ENCODE results near the gene DLL4.

Gene DLL4

GRCh38 chr15:40918146-40918798, 10.9 kb upstream of the DLL4 start:
- DNase-seq (ENCODE audit: extremely low read depth, low read depth), result no peak
- no peak for TF ChIP-seq CTCF (IDR thresholded peaks at IDR 0.05; ENCODE audit: low read depth, low read length, missing control alignments)
- H3K4me3 ChIP-seq (replicated peaks; ENCODE audit: low read depth, low read length), result no peak overlapping the region

GRCh38 chr15:40918799-40919392, 10.2 kb upstream of the DLL4 start:
- no peak for DNase-seq (ENCODE audit: extremely low read depth, low read depth)
- no peak overlapping the region for H3K4me3 ChIP-seq (replicated peaks; ENCODE audit: low read depth, low read length)
- no peak for TF ChIP-seq CTCF (IDR thresholded peaks at IDR 0.05; ENCODE audit: low read depth, low read length, missing control alignments)

GRCh38 chr15:40921949-40922607, 7.1 kb upstream of the DLL4 start:
- no peak for DNase-seq (ENCODE audit: extremely low read depth, low read depth)

GRCh38 chr15:40922608-40923005, 6.5 kb upstream of the DLL4 start:
- no peak for TF ChIP-seq CTCF (IDR thresholded peaks at IDR 0.05; ENCODE audit: low read depth, low read length, missing control alignments)
- no peak for DNase-seq (ENCODE audit: extremely low read depth, low read depth)

More at GRCh38 chr15:40921949-40922607, 7.1 kb upstream of the DLL4 start:
- no peak for TF ChIP-seq CTCF (IDR thresholded peaks at IDR 0.05; ENCODE audit: low read depth, low read length, missing control alignments)
- H3K4me3 ChIP-seq (replicated peaks; ENCODE audit: low read depth, low read length), result no peak overlapping the region

GRCh38 chr15:40923551-40923950, 5.6 kb upstream of the DLL4 start:
- no peak overlapping the region for H3K4me3 ChIP-seq (replicated peaks; ENCODE audit: low read depth, low read length)
- DNase-seq (ENCODE audit: extremely low read depth, low read depth), result no peak
- TF ChIP-seq CTCF (IDR thresholded peaks at IDR 0.05; ENCODE audit: low read depth, low read length, missing control alignments), result no peak

More at GRCh38 chr15:40922608-40923005, 6.5 kb upstream of the DLL4 start:
- H3K4me3 ChIP-seq (replicated peaks; ENCODE audit: low read depth, low read length), result no peak overlapping the region

- DNase-seq (ENCODE audit: extremely low read depth, low read depth), result no peak
- no peak overlapping the region for H3K4me3 ChIP-seq (replicated peaks; ENCODE audit: low read depth, low read length)
- no peak for TF ChIP-seq CTCF (IDR thresholded peaks at IDR 0.05; ENCODE audit: low read depth, low read length, missing control alignments)
Measured at GRCh38 chr15:40925495-40925862, 3.7 kb upstream of the DLL4 start.

Measured in HFF-Myc (cell line).